Neuronal stem cell (in vitro differentiated cells): ENCODE data around the gene NEURL1B.

ENCODE experiments used
- DNase-seq: peaks from one replicate; pipeline ENCODE4 v3.0.0-alpha.2; 2013; ENCODE audit warnings: low spot score
- H2AFZ ChIP-seq: one replicate; pipeline ENCODE4 v1.6.1; 2013; ENCODE audit warnings: mild to moderate bottlenecking, low read length, inconsistent platforms
- H2AK5ac ChIP-seq: 2 replicates; pipeline ENCODE4 v1.6.1; 2013; ENCODE audit warnings: low read depth, mild to moderate bottlenecking, inconsistent platforms, low read length, moderate library complexity, mixed read lengths
- H2BK120ac ChIP-seq: 2 replicates; pipeline ENCODE4 v1.6.1; 2013; ENCODE audit warnings: low read depth, mild to moderate bottlenecking, inconsistent platforms, low read length, moderate library complexity, mixed read lengths
- H2BK12ac ChIP-seq: one replicate; pipeline ENCODE4 v1.6.1; 2013; ENCODE audit warnings: low read length, inconsistent platforms
- H2BK15ac ChIP-seq: 2 replicates; pipeline ENCODE4 v1.6.1; 2013; ENCODE audit warnings: mild to moderate bottlenecking, low read length, inconsistent platforms, mixed read lengths
- H2BK5ac ChIP-seq: one replicate; pipeline ENCODE4 v1.6.1; 2013; ENCODE audit warnings: inconsistent platforms, mild to moderate bottlenecking, low read length, moderate library complexity
- H3K14ac ChIP-seq: one replicate; pipeline ENCODE4 v1.6.1; 2013; ENCODE audit warnings: low read length, inconsistent platforms
- H3K18ac ChIP-seq: 2 replicates; pipeline ENCODE4 v1.6.1; 2013; ENCODE audit warnings: low read length, inconsistent platforms
- H3K23ac ChIP-seq: 2 replicates; pipeline ENCODE4 v1.6.1; 2013; ENCODE audit warnings: low read depth, mild to moderate bottlenecking, mixed read lengths, low read length, inconsistent platforms; ENCODE audit not compliant: poor library complexity
- H3K27ac ChIP-seq: replicated peaks from 3 replicates; pipeline ENCODE4 v1.5.1; 2013; ENCODE audit warnings: low read length, inconsistent platforms
- H3K27me3 ChIP-seq, 3 experiments: 2 replicates each; pipeline ENCODE4 v1.6.1; 2013; ENCODE audit warnings: low read length in 3 of 3, mild to moderate bottlenecking in 2 of 3, inconsistent platforms in 1 of 3, low read depth in 1 of 3, mixed read lengths in 1 of 3, moderate library complexity in 1 of 3; ENCODE audit not compliant: control insufficient read depth in 3 of 3, insufficient read depth in 3 of 3
- H3K36me3 ChIP-seq, 2 donors: replicated peaks in 1 of 2; 2 replicates each; pipeline ENCODE4 v1.6.1; 2013; ENCODE audit warnings: low read length in 2 of 2; ENCODE audit not compliant: control insufficient read depth in 2 of 2, insufficient read depth in 2 of 2
- H3K4ac ChIP-seq: 2 replicates; pipeline ENCODE4 v1.6.1; 2013; ENCODE audit warnings: inconsistent platforms, mild to moderate bottlenecking, low read length, moderate library complexity
- H3K4me1 ChIP-seq, 2 donors: 1 replicate in 1 of 2; 2 replicates in 1 of 2; pipeline ENCODE4 v1.6.1; 2013; ENCODE audit warnings: low read length in 2 of 2, low read depth in 1 of 2; ENCODE audit not compliant: control insufficient read depth in 2 of 2, insufficient read depth in 1 of 2
- H3K4me2 ChIP-seq: one replicate; pipeline ENCODE4 v1.6.1; 2013; ENCODE audit warnings: mild to moderate bottlenecking, low read length, inconsistent platforms; ENCODE audit not compliant: insufficient read depth, poor library complexity, severe bottlenecking
- H3K4me3 ChIP-seq, 2 donors: 2 replicates each; pipeline ENCODE4 v1.5.1; 2013; ENCODE audit warnings: low read length in 2 of 2, mild to moderate bottlenecking in 2 of 2, inconsistent platforms in 1 of 2, moderate library complexity in 1 of 2
- H3K79me1 ChIP-seq: one replicate; pipeline ENCODE4 v1.6.1; 2013; ENCODE audit warnings: low read depth, mild to moderate bottlenecking, inconsistent platforms, low read length, moderate library complexity
- H3K9ac ChIP-seq: one replicate; pipeline ENCODE4 v1.6.1; 2013; ENCODE audit warnings: mild to moderate bottlenecking, low read depth, low read length, inconsistent platforms; ENCODE audit not compliant: poor library complexity
- H3K9me3 ChIP-seq, 2 donors: replicated peaks in 1 of 2; 2 replicates each; pipeline versions ENCODE3 to v1.6.1; 2013; ENCODE audit warnings: low read length in 2 of 2, mild to moderate bottlenecking in 2 of 2, inconsistent platforms in 1 of 2, low read depth in 1 of 2, mixed read lengths in 1 of 2, moderate library complexity in 1 of 2; ENCODE audit not compliant: control insufficient read depth in 2 of 2, insufficient read depth in 1 of 2
- H4K8ac ChIP-seq: one replicate; pipeline ENCODE4 v1.6.1; 2013; ENCODE audit warnings: low read depth, mild to moderate bottlenecking, inconsistent platforms, low read length, moderate library complexity
- H4K91ac ChIP-seq: one replicate; pipeline ENCODE4 v1.6.1; 2013; ENCODE audit warnings: low read length, low read depth, mild to moderate bottlenecking, inconsistent platforms; ENCODE audit not compliant: poor library complexity
- WGBS, 2 donors: extraction: QIAGEN DNeasy Blood & Tissue Kit; methylation state at CpG; one replicate each; pipeline ENCODE4 v1.1.7; 2013; ENCODE audit warnings: missing lambda C conversion rate in 2 of 2, mixed read lengths in 1 of 2; ENCODE audit not compliant: insufficient read length in 2 of 2, insufficient replicate concordance in 1 of 2; ENCODE audit errors: extremely low coverage in 2 of 2; 5-methylcytosine and 5-hydroxymethylcytosine counted together

NEURL1B gene

GRCh38 chr5:172596638-172597231, 44.3 kb upstream of the NEURL1B start:
- Histone ChIP-seq H2BK12ac (peak overlapping the region; percentile 94), H3K23ac (peak overlapping the region; percentile 82), H2AFZ (no peak overlapping the region), H3K79me1 (peaks cover 3% of the 10 kb centered on the region), H2BK15ac (peak overlapping the region; percentile 17), H3K4me1 (peaks cover 0 to 3% of the 10 kb centered on the region in 2 donors), H3K9me3 (no peaks in the 10 kb centered on the region), H3K14ac (peak overlapping the region; percentile 94), H2BK120ac (no peak overlapping the region), H2AK5ac (peak overlapping the region; percentile 36), H2BK5ac (no peak overlapping the region), H3K27ac (no peak overlapping the region), H3K36me3 (no peaks in the 10 kb centered on the region), H3K4ac (no peak overlapping the region), H4K91ac (peak overlapping the region; percentile 86), H3K4me3 (peak overlapping the region in 1 of 2 donors; percentile 74), H4K8ac (peak overlapping the region; percentile 77), H3K27me3 (peaks cover 0 to 25% (median 0%) of the 10 kb centered on the region in 3 experiments), H3K18ac (no peak overlapping the region), H3K9ac (peak overlapping the region; percentile 82), H3K4me2 (no peak overlapping the region)
- DNase-seq = no peak
- 100% methylated on average over 6 of the region's 7 CpGs; no CpG with 5 or more reads in 1 of the 2 donors for WGBS, 2 donors

GRCh38 chr5:172597755-172598155, 43.3 kb upstream of the NEURL1B start:
- no peak overlapping the region for H3K4me2 ChIP-seq
- no CpG with 5 or more reads among the region's 14 CpGs for WGBS, 2 donors
- H4K91ac ChIP-seq = peak overlapping the region; percentile 12
- no peak overlapping the region for H4K8ac ChIP-seq
- no peak overlapping the region for H3K18ac ChIP-seq
- no peak for DNase-seq
- H3K4ac ChIP-seq = peak overlapping the region; percentile 8
- no peaks in the 10 kb centered on the region for H3K36me3 ChIP-seq
- H3K27ac ChIP-seq = no peak overlapping the region
- peaks cover 3% of the 10 kb centered on the region for H3K79me1 ChIP-seq
- peak overlapping the region; percentile 94 for H2BK12ac ChIP-seq
- no peak overlapping the region for H2BK15ac ChIP-seq
- H3K23ac ChIP-seq = no peak overlapping the region
- H3K9ac ChIP-seq = no peak overlapping the region
- H2AFZ ChIP-seq = no peak overlapping the region
- H3K4me3 ChIP-seq = peak overlapping the region in 1 of 2 donors; percentile 74
- H3K27me3 ChIP-seq = peaks cover 0 to 18% (median 0%) of the 10 kb centered on the region in 3 experiments
- peaks cover 9 to 10% of the 10 kb centered on the region in 2 donors for H3K4me1 ChIP-seq
- no peak overlapping the region for H3K14ac ChIP-seq
- H2AK5ac ChIP-seq = no peak overlapping the region
- no peak overlapping the region for H2BK5ac ChIP-seq
- no peak overlapping the region for H2BK120ac ChIP-seq
- H3K9me3 ChIP-seq = no peaks in the 10 kb centered on the region

GRCh38 chr5:172598251-172599203, 42.5 kb upstream of the NEURL1B start:
- no peak overlapping the region for H4K91ac ChIP-seq
- peaks cover 17 to 18% of the 10 kb centered on the region in 2 donors for H3K4me1 ChIP-seq
- H2BK5ac ChIP-seq = no peak overlapping the region
- H3K9ac ChIP-seq = no peak overlapping the region
- no peak overlapping the region for H2BK15ac ChIP-seq
- no peaks in the 10 kb centered on the region for H3K36me3 ChIP-seq
- H3K27ac ChIP-seq = no peak overlapping the region
- peak overlapping the region; percentile 64 for H3K14ac ChIP-seq
- H3K23ac ChIP-seq = no peak overlapping the region
- no peak overlapping the region for H3K4me2 ChIP-seq
- H3K9me3 ChIP-seq = no peaks in the 10 kb centered on the region
- no peak overlapping the region for H2AFZ ChIP-seq
- peak overlapping the region; percentile 28 for H3K18ac ChIP-seq
- DNase-seq = no peak
- H3K79me1 ChIP-seq = peaks cover 3% of the 10 kb centered on the region
- H3K27me3 ChIP-seq = peaks cover 0 to 13% (median 0%) of the 10 kb centered on the region in 3 experiments
- no peak overlapping the region for H2BK120ac ChIP-seq
- no peak overlapping the region for H3K4ac ChIP-seq
- H3K4me3 ChIP-seq = no peak overlapping the region
- H4K8ac ChIP-seq = no peak overlapping the region
- WGBS, 2 donors = no CpG with 5 or more reads among the region's 18 CpGs
- H2AK5ac ChIP-seq = peak overlapping the region; percentile 51
- no peak overlapping the region for H2BK12ac ChIP-seq

- no peak overlapping the region for H2BK5ac ChIP-seq
- no peak overlapping the region for H3K14ac ChIP-seq
- no peak overlapping the region for H3K4ac ChIP-seq
- WGBS, 2 donors = no CpG with 5 or more reads among the region's 3 CpGs
- no peak overlapping the region for H2AK5ac ChIP-seq
- no peak overlapping the region for H2AFZ ChIP-seq
- H4K91ac ChIP-seq = no peak overlapping the region
- peaks cover 0 to 2% of the 10 kb centered on the region in 2 donors for H3K9me3 ChIP-seq
- H3K23ac ChIP-seq = no peak overlapping the region
- H3K4me3 ChIP-seq = no peak overlapping the region
- H3K27me3 ChIP-seq = peaks cover 0 to 10% (median 0%) of the 10 kb centered on the region in 3 experiments
- no peak overlapping the region for H2BK120ac ChIP-seq
- no peak overlapping the region for H3K4me2 ChIP-seq
- no peak for DNase-seq
- H3K27ac ChIP-seq = no peak overlapping the region
- H3K4me1 ChIP-seq = peaks cover 20 to 21% of the 10 kb centered on the region in 2 donors
- H2BK12ac ChIP-seq = no peak overlapping the region
- peaks cover 3% of the 10 kb centered on the region for H3K79me1 ChIP-seq
- H3K18ac ChIP-seq = no peak overlapping the region
- H4K8ac ChIP-seq = no peak overlapping the region
- no peak overlapping the region for H2BK15ac ChIP-seq
- H3K36me3 ChIP-seq = no peaks in the 10 kb centered on the region
- no peak overlapping the region for H3K9ac ChIP-seq
Measured at GRCh38 chr5:172599204-172599567, 41.9 kb upstream of the NEURL1B start.
